Measurements from ENCODE around the gene SUPT3H. TPM values are rescaled to one million over a fixed set of nuclear protein-coding genes. Genes with fewer than 3 reads are reported as not detected.

The SUPT3H gene
- total and polyA plus RNA-seq, 7 experiments from 2014 or later, result 8.0 to 16.0 (median 12.7) TPM

DNA sequence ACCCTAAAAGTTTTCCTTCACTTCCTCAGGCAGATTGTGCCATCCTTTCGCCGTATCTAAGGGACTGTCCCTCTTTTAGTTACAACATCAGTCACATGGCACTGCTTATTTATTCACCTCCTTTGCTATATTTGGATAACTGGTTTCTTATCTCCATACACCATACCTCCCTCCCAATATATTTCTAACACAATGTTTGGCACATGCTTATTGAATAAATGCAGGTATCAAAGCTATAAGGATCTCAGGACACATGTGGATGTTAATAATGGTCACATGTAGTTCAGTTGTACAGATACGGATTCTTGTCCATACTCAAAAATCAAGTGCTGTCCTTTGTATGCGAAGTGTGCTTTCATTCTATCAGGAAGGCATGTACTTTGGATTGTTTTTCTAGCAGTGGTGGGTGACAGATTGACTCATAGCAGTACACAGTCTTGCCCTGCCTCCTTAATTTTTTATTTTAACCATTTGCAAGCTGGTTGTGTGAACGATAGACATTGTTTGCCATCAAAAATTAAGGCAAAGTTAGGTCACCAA, 456.7 kb downstream of the SUPT3H start:
- CTCF ChIA-PET, result interaction anchor here (0.7 kb wide), 1 partner anchor 47 kb away, joined by 4 read pairs; no protein-coding TSS in a partner anchor
- Histone ChIP-seq H3K27ac (ENCODE audit: low read depth, low read length) (no peak overlapping the region), H3K27me3 (ENCODE audit: control insufficient read depth in 2 of 2, insufficient read depth in 2 of 2, low read length in 2 of 2) (no peaks in the 10 kb centered on the region), H3K9me3 (ENCODE audit: control insufficient read depth in 2 of 3, low read length in 3 of 3) (no peaks in the 10 kb centered on the region), H3K4me1 (ENCODE audit: control insufficient read depth in 2 of 2, insufficient read depth in 2 of 2, low read length in 2 of 2) (peaks cover 19 to 33% of the 10 kb centered on the region in 2 donors), H3K4me3 (ENCODE audit: low read length) (no peak overlapping the region), H3K36me3 (ENCODE audit: control insufficient read depth in 2 of 3, insufficient read depth in 3 of 3, low read length in 3 of 3) (no peaks in the 10 kb centered on the region)
- no peaks in the 10 kb centered on the region for H3K27me3 Mint-ChIP-seq
- POLR2A ChIA-PET, result no interaction called here
- DNase-seq (no peak), ATAC-seq (no peak)
- peaks cover 5 to 17% (median 14%) of the 10 kb centered on the region in 5 donors for H3K36me3 Mint-ChIP-seq
- H3K4me1 Mint-ChIP-seq, result peaks cover 25 to 60% (median 48%) of the 10 kb centered on the region in 7 donors
- peak overlapping the region in 5 of 9 donors; percentile 13 to 68 (median 49) for H3K27ac Mint-ChIP-seq
- H3K9me3 Mint-ChIP-seq, result no peaks in the 10 kb centered on the region
- intact Hi-C loops (cut with micrococcal nuclease), result no loop called here
- peak overlapping the region in 6 of 10 donors; percentile 8 to 71 (median 50) for H3K4me3 Mint-ChIP-seq

DNA sequence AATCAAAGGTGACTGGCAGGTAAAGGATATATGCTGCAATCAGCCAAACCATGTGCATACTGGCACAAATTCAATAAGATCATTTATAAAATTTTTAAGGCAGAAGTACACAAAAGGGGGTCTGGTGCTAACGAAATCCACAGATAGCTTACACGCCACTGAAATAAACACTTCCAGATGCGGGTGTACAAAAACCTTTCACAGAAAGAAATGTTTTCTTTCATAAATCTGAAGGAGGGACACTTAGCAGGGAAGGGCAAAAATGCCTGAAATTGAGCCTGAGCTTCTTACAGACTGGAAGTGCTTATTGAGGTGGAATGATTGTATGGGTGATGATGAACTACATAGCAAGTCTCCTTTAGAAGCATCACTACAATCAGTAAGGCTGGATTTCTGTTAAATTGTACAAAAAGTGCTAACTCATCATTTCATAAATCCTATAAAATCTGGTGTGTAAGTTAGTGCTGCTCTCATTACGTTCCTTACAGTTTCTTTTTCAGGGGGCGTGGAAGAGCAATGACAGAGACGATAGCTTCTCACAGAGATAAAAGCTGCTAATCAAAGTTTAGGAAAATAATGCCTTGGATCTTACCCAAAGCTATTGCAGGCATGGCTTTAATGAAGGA, 458.9 kb downstream of the SUPT3H start:
- no peak overlapping the region for H3K27ac Mint-ChIP-seq
- peaks cover 25 to 46% (median 35%) of the 10 kb centered on the region in 7 donors for H3K4me1 Mint-ChIP-seq
- H3K4me3 Mint-ChIP-seq, result no peak overlapping the region

DNA sequence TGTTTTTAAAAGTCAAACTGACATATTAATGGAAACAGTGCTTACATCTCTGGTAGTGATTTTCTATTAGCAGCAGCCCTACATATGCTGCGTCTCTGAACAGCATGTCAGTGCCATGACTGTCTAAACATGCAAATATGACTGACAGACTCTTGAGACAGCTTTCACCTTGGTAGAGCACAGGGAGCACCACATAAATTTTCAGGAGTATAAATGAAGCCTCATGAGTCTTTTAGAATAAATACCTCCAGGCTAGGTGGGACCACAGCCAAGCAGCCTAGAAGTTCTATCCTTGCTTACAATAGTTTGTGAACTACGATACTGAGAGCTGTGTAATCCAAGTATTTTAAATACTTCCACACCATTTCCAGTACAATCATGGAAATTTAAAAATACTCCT, 460.3 kb downstream of the SUPT3H start:
- ChIA-PET CTCF (no interaction called here), POLR2A (interaction anchor here (0.6 to 0.7 kb wide), 2 partner anchors 9 to 44 kb away, joined by 3 read pairs; no protein-coding TSS in a partner anchor)
- peaks cover 17 to 39% (median 24%) of the 10 kb centered on the region in 7 donors for H3K4me1 Mint-ChIP-seq
- H3K27ac Mint-ChIP-seq, result no peak overlapping the region
- H3K36me3 ChIP-seq (ENCODE audit: control insufficient read depth in 2 of 3, insufficient read depth in 3 of 3, low read length in 3 of 3), result no peaks in the 10 kb centered on the region
- peaks cover 9 to 14% of the 10 kb centered on the region in 2 donors for H3K4me1 ChIP-seq (ENCODE audit: control insufficient read depth in 2 of 2, insufficient read depth in 2 of 2, low read length in 2 of 2)
- no peaks in the 10 kb centered on the region for H3K27me3 ChIP-seq (ENCODE audit: control insufficient read depth in 2 of 2, insufficient read depth in 2 of 2, low read length in 2 of 2)
- peaks cover 12 to 41% (median 37%) of the 10 kb centered on the region in 5 donors for H3K36me3 Mint-ChIP-seq
- no peak overlapping the region for H3K27ac ChIP-seq (ENCODE audit: low read depth, low read length)
- H3K4me3 ChIP-seq (ENCODE audit: low read length), result no peak overlapping the region
- H3K9me3 ChIP-seq (ENCODE audit: control insufficient read depth in 2 of 3, low read length in 3 of 3), result no peaks in the 10 kb centered on the region
- H3K27me3 Mint-ChIP-seq, result no peaks in the 10 kb centered on the region
- no peak for ATAC-seq
- intact Hi-C loops (cut with micrococcal nuclease), result no loop called here
- peaks cover 0 to 3% (median 0%) of the 10 kb centered on the region in 11 donors for H3K9me3 Mint-ChIP-seq
- no peak for DNase-seq
- H3K4me3 Mint-ChIP-seq, result no peak overlapping the region

More for the DNA sequence above, 458.9 kb downstream of the SUPT3H start:
- intact Hi-C loops (cut with micrococcal nuclease), result no loop called here
- H3K36me3 Mint-ChIP-seq, result peaks cover 5 to 35% (median 31%) of the 10 kb centered on the region in 5 donors
- H3K4me1 ChIP-seq (ENCODE audit: control insufficient read depth in 2 of 2, insufficient read depth in 2 of 2, low read length in 2 of 2), result peaks cover 9 to 21% of the 10 kb centered on the region in 2 donors
- H3K4me3 ChIP-seq (ENCODE audit: low read length), result no peak overlapping the region
- no peaks in the 10 kb centered on the region for H3K36me3 ChIP-seq (ENCODE audit: control insufficient read depth in 2 of 3, insufficient read depth in 3 of 3, low read length in 3 of 3)
- H3K27me3 ChIP-seq (ENCODE audit: control insufficient read depth in 2 of 2, insufficient read depth in 2 of 2, low read length in 2 of 2), result no peaks in the 10 kb centered on the region
- H3K27ac ChIP-seq (ENCODE audit: low read depth, low read length), result no peak overlapping the region
- ChIA-PET CTCF (interaction anchor here (0.6 kb wide), 1 partner anchor 266 kb away, joined by 5 read pairs; no protein-coding TSS in a partner anchor), POLR2A (interaction anchor here (1.3 kb wide), 1 partner anchor 14 kb away, joined by 3 read pairs; no protein-coding TSS in a partner anchor)
- DNase-seq, result no peak
- H3K9me3 Mint-ChIP-seq, result peaks cover 0 to 2% (median 0%) of the 10 kb centered on the region in 11 donors
- no peak for ATAC-seq
- H3K9me3 ChIP-seq (ENCODE audit: control insufficient read depth in 2 of 3, low read length in 3 of 3), result no peaks in the 10 kb centered on the region
- no peaks in the 10 kb centered on the region for H3K27me3 Mint-ChIP-seq

DNA sequence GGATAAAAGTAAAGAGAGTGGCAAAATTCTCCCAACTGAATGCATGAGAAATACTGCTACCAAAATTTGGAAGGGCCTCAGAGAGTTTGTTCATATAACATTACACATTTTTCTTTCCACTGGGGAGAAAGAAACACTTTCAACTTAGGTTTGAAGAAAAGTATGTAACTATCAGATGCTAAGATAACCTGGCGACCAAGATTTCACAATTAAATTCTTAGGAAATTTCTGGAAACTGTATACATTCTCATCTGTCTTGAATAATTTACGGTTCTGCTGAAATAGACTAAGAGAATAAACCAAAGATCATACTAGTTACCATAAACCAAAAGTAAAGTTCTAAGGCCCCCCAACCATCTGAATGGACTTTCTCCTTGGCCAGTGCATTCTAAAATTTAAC, 462.6 kb downstream of the SUPT3H start:
- intact Hi-C loops (cut with micrococcal nuclease), result no loop called here
- peaks cover 0 to 6% (median 0%) of the 10 kb centered on the region in 11 donors for H3K9me3 Mint-ChIP-seq
- POLR2A ChIA-PET, result no interaction called here
- H3K27ac Mint-ChIP-seq, result no peak overlapping the region
- peaks cover 0 to 23% (median 9%) of the 10 kb centered on the region in 7 donors for H3K4me1 Mint-ChIP-seq
- DNase-seq (no peak), ATAC-seq (no peak)
- no peaks in the 10 kb centered on the region for H3K27me3 Mint-ChIP-seq
- no peak overlapping the region for H3K4me3 ChIP-seq (ENCODE audit: low read length)
- H3K27me3 ChIP-seq (ENCODE audit: control insufficient read depth in 2 of 2, insufficient read depth in 2 of 2, low read length in 2 of 2), result no peaks in the 10 kb centered on the region
- no peak overlapping the region for H3K27ac ChIP-seq (ENCODE audit: low read depth, low read length)
- H3K36me3 ChIP-seq (ENCODE audit: control insufficient read depth in 2 of 3, insufficient read depth in 3 of 3, low read length in 3 of 3), result no peaks in the 10 kb centered on the region
- no peak overlapping the region for H3K4me3 Mint-ChIP-seq
- no peaks in the 10 kb centered on the region for H3K9me3 ChIP-seq (ENCODE audit: control insufficient read depth in 2 of 3, low read length in 3 of 3)
- peaks cover 7 to 46% (median 40%) of the 10 kb centered on the region in 5 donors for H3K36me3 Mint-ChIP-seq
- H3K4me1 ChIP-seq (ENCODE audit: control insufficient read depth in 2 of 2, insufficient read depth in 2 of 2, low read length in 2 of 2), result no peaks in the 10 kb centered on the region
- CTCF ChIA-PET, result no interaction called here

DNA sequence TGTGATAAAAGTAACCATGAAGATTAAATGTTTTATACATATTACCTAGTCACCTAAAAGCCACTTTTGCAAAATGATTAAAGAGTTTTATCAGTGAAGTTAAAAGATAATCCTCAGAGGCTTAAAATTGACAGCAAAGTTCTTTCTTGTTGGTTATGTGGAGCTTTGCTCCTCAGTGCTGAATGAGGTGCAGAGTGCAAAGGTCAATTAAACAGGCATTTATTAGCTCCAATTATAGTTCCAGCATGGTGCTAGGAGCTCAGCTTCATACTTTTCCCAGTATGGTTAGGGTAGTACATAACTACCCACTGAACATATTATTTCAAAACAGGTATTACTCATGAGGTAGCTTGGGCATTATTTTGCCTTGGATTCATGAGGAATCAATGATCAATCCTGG, 463.6 kb downstream of the SUPT3H start:
- POLR2A ChIA-PET, result no interaction called here
- H3K27me3 Mint-ChIP-seq, result no peaks in the 10 kb centered on the region
- DNase-seq, result no peak
- intact Hi-C loops (cut with micrococcal nuclease), result no loop called here
- H3K36me3 ChIP-seq (ENCODE audit: control insufficient read depth in 2 of 3, insufficient read depth in 3 of 3, low read length in 3 of 3), result no peaks in the 10 kb centered on the region
- H3K4me1 Mint-ChIP-seq, result peaks cover 0 to 27% (median 6%) of the 10 kb centered on the region in 7 donors
- H3K27me3 ChIP-seq (ENCODE audit: control insufficient read depth in 2 of 2, insufficient read depth in 2 of 2, low read length in 2 of 2), result no peaks in the 10 kb centered on the region
- no peak overlapping the region for H3K27ac Mint-ChIP-seq
- H3K4me1 ChIP-seq (ENCODE audit: control insufficient read depth in 2 of 2, insufficient read depth in 2 of 2, low read length in 2 of 2), result peaks cover 0 to 5% of the 10 kb centered on the region in 2 donors
- no peak overlapping the region for H3K27ac ChIP-seq (ENCODE audit: low read depth, low read length)
- no peaks in the 10 kb centered on the region for H3K9me3 ChIP-seq (ENCODE audit: control insufficient read depth in 2 of 3, low read length in 3 of 3)
- peaks cover 0 to 8% (median 0%) of the 10 kb centered on the region in 11 donors for H3K9me3 Mint-ChIP-seq
- CTCF ChIA-PET, result no interaction called here
- ATAC-seq, result no peak
- H3K4me3 ChIP-seq (ENCODE audit: low read length), result no peak overlapping the region
- H3K4me3 Mint-ChIP-seq, result no peak overlapping the region
- peaks cover 7 to 46% (median 43%) of the 10 kb centered on the region in 5 donors for H3K36me3 Mint-ChIP-seq

DNA sequence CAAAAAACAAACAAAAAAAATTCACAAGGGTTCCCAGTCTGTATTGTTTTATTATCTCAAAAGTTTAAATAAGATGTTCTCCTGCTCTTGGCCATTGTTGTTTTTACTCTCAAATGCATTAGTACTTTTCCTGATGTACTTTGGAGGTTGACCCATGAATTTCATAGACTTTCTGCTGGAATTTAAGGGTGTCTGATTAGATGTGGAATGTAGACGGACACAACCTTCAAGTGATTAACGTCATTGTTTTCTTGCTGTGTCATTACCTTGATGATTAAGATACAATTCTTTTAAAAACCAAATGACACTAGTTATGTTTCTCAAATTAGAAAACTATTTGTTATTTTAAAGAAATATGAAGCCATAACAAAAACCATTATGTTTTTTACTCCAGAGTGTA, 471.0 kb downstream of the SUPT3H start:
- H3K36me3 ChIP-seq (ENCODE audit: control insufficient read depth in 2 of 3, insufficient read depth in 3 of 3, low read length in 3 of 3), result no peaks in the 10 kb centered on the region
- H3K4me1 ChIP-seq (ENCODE audit: control insufficient read depth in 2 of 2, insufficient read depth in 2 of 2, low read length in 2 of 2), result peaks cover 0 to 5% of the 10 kb centered on the region in 2 donors
- Mint-ChIP-seq H3K9me3 (peaks cover 0 to 26% (median 9%) of the 10 kb centered on the region in 11 donors), H3K4me1 (peaks cover 6 to 23% (median 14%) of the 10 kb centered on the region in 7 donors), H3K27ac (no peak overlapping the region), H3K36me3 (peaks cover 18 to 46% (median 31%) of the 10 kb centered on the region in 5 donors), H3K27me3 (no peaks in the 10 kb centered on the region), H3K4me3 (no peak overlapping the region)
- no peak for ATAC-seq
- H3K4me3 ChIP-seq (ENCODE audit: low read length), result no peak overlapping the region
- ChIA-PET CTCF (no interaction called here), POLR2A (no interaction called here)
- no peak for DNase-seq
- intact Hi-C loops (cut with micrococcal nuclease), result no loop called here
- no peak overlapping the region for H3K27ac ChIP-seq (ENCODE audit: low read depth, low read length)
- H3K9me3 ChIP-seq (ENCODE audit: control insufficient read depth in 2 of 3, low read length in 3 of 3), result no peaks in the 10 kb centered on the region
- no peaks in the 10 kb centered on the region for H3K27me3 ChIP-seq (ENCODE audit: control insufficient read depth in 2 of 2, insufficient read depth in 2 of 2, low read length in 2 of 2)

Data from naive thymus-derived CD4-positive, alpha-beta T cell (primary cell).